Neuron (in vitro differentiated cells): ENCODE measurements around the gene CDH1.
A peak's percentile ranks its signal among the peaks of the same experiment; 100 is the strongest.
"Not testable (repeated sequence)": the region's sequence is repeated elsewhere in the genome, so short reads cannot be mapped to it uniquely, and the experiment has no call there.

Experiments used
- H2AFZ ChIP-seq: one replicate; pipeline ENCODE4 v1.6.1; 2013; ENCODE audit warnings: low read depth, mild to moderate bottlenecking, inconsistent platforms, low read length, moderate library complexity
- H3K27me3 ChIP-seq: one replicate; pipeline ENCODE4 v1.6.1; 2013; ENCODE audit warnings: low read length; ENCODE audit not compliant: insufficient read depth
- H3K36me3 ChIP-seq: one replicate; pipeline ENCODE4 v1.6.1; 2013; ENCODE audit warnings: low read length; ENCODE audit not compliant: insufficient read depth
- H3K4me1 ChIP-seq: one replicate; pipeline ENCODE4 v1.6.1; 2013; ENCODE audit warnings: low read length; ENCODE audit not compliant: insufficient read depth
- H3K4me3 ChIP-seq: 2 replicates; pipeline ENCODE4 v1.5.1; 2013; ENCODE audit warnings: mild to moderate bottlenecking, low read length, moderate library complexity
- H3K9me3 ChIP-seq: one replicate; pipeline ENCODE4 v1.6.1; 2013; ENCODE audit warnings: low read length

Gene CDH1

GRCh38 chr16:68778551-68779231 is 41.6 kb downstream of the CDH1 start:
- Histone ChIP-seq H2AFZ (no peak overlapping the region), H3K27me3 (peaks cover 5% of the 10 kb centered on the region), H3K9me3 (no peaks in the 10 kb centered on the region), H3K4me3 (no peak overlapping the region), H3K4me1 (peaks cover 7% of the 10 kb centered on the region), H3K36me3 (no peaks in the 10 kb centered on the region)

GRCh38 chr16:68779891-68780290 is 42.8 kb downstream of the CDH1 start:
- Histone ChIP-seq H3K4me1 (peaks cover 7% of the 10 kb centered on the region), H3K9me3 (no peaks in the 10 kb centered on the region), H3K36me3 (no peaks in the 10 kb centered on the region)

GRCh38 chr16:68781784-68782183 is 44.7 kb downstream of the CDH1 start:
- no peaks in the 10 kb centered on the region for H3K9me3 ChIP-seq
- no peak overlapping the region for H3K4me3 ChIP-seq
- H3K4me1 ChIP-seq = peaks cover 10% of the 10 kb centered on the region
- no peak overlapping the region for H2AFZ ChIP-seq
- H3K36me3 ChIP-seq = no peaks in the 10 kb centered on the region
- peaks cover 5% of the 10 kb centered on the region for H3K27me3 ChIP-seq

More at GRCh38 chr16:68779891-68780290, 42.8 kb downstream of the CDH1 start:
- peaks cover 5% of the 10 kb centered on the region for H3K27me3 ChIP-seq
- H3K4me3 ChIP-seq = no peak overlapping the region
- no peak overlapping the region for H2AFZ ChIP-seq

DNA sequence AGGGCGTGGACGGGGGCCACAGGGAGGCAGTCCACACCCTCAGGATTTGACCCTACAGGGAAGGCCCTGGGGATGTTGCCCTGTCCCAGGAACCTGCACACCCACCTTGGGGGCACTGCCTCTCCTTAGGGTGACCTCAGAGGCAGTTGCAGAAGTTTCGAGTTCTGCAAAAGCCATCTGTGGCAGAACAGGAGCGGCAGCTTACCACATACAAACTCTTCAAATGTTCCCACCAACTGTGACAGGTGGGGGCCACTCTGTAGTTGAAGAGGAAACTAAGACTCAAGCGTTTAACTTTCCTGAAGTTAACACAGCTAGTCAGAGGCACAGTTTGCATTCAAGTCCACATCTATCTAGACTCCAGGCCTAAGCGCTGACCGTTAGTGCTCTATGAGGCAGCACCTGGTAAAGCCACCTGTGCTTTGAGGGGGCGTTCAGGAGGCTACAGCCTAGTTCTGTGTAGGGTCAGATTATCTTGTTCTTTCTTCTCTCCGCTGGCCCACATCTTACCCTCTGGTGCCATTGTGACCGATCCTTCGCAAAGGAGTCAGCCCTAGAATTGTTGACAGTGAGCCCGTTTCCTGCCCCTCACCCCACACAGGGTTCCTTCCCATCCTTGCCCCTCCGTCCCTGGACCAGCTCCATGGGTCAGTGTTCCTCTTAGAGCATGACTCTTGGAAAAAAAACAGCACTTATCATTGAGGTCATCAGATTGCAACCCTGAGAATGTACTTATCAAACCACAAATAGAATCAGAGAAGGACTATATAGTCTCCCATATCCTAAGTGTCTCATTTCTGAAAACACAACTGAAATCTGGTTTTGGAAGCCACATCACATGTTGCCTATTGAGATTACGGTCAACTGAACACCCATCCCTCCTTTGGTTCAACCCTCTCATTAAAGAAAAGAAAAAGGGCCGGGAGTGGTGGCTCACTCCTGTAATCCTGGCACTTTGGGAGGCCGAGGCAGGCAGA is 45.4 kb downstream of the CDH1 start:
- peaks cover 5% of the 10 kb centered on the region for H3K27me3 ChIP-seq
- H3K4me1 ChIP-seq = peaks cover 13% of the 10 kb centered on the region
- H3K9me3 ChIP-seq = no peaks in the 10 kb centered on the region
- no peak overlapping the region for H2AFZ ChIP-seq
- H3K36me3 ChIP-seq = no peaks in the 10 kb centered on the region
- no peak overlapping the region for H3K4me3 ChIP-seq

GRCh38 chr16:68784226-68784625 is 47.1 kb downstream of the CDH1 start:
- H3K4me1 ChIP-seq = peaks cover 13% of the 10 kb centered on the region
- no peaks in the 10 kb centered on the region for H3K36me3 ChIP-seq
- H2AFZ ChIP-seq = no peak overlapping the region
- peaks cover under 1% of the 10 kb centered on the region for H3K27me3 ChIP-seq
- no peak overlapping the region for H3K4me3 ChIP-seq
- no peaks in the 10 kb centered on the region for H3K9me3 ChIP-seq

DNA sequence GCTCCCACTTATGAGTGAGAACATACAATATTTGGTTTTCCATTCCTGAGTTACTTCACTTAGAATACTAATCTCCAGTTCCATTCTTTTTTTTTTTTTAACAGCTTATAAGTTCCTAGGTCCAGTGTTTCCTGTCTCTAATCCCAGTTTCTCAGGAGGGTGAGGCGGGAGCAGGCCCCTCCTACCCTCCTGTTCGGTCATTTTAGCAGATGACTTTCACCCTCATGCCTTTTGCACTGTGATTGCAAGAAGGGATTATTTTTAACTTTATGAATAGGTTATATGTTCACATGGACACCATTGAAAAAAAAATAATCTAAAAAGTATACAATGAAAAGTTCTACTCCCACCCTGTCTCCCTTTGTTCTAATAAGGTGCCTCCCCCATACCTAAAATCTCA is 47.6 kb downstream of the CDH1 start:
- no peak overlapping the region for H2AFZ ChIP-seq
- H3K9me3 ChIP-seq = no peaks in the 10 kb centered on the region
- no peaks in the 10 kb centered on the region for H3K36me3 ChIP-seq
- peaks cover 13% of the 10 kb centered on the region for H3K4me1 ChIP-seq
- no peak overlapping the region for H3K4me3 ChIP-seq
- H3K27me3 ChIP-seq = no peaks in the 10 kb centered on the region

GRCh38 chr16:68785715-68786114 is 48.6 kb downstream of the CDH1 start:
- H3K4me1 ChIP-seq = peaks cover 12% of the 10 kb centered on the region
- no peak overlapping the region for H3K4me3 ChIP-seq
- H3K36me3 ChIP-seq = no peaks in the 10 kb centered on the region
- H3K9me3 ChIP-seq = no peaks in the 10 kb centered on the region
- H3K27me3 ChIP-seq = no peaks in the 10 kb centered on the region
- H2AFZ ChIP-seq = no peak overlapping the region

DNA sequence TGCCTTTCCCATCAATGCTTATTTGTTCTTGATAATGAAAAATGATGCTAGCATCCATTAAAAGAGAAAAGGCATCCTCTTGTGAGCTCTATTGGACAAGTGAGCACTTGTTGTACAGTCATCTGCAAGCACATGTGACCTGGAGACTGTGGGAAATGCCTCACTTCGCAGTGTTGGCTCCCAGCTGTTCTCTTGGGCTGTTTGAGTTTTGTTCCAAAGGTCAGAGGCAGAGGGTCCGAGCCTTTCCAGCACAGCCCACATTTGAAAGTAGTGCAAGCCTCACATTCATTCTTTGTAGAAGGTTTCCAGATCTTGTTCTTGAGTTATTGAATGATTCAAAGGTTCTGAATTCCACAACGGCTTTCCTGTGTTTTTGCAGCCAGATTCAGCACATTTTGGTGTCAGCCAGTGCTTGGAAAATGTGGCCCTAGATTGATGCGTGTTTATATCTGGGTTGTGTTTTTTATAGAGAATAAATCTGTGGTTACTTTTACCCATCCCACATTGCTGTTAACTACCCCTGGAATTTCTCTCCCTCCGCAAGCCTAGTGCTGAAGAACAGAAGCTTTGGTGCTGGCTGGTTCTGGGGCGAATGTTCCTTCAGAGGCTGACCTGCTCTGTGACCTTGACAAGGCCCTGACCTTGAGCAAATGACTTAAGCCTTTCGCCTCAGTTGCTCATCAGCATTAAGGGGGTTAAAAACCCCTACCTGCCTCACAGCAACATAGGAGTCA is 49.8 kb downstream of the CDH1 start:
- H2AFZ ChIP-seq = no peak overlapping the region
- no peak overlapping the region for H3K4me3 ChIP-seq
- H3K27me3 ChIP-seq = no peaks in the 10 kb centered on the region
- H3K36me3 ChIP-seq = no peaks in the 10 kb centered on the region
- peaks cover 7% of the 10 kb centered on the region for H3K4me1 ChIP-seq
- no peaks in the 10 kb centered on the region for H3K9me3 ChIP-seq

GRCh38 chr16:68787419-68787807 is 50.3 kb downstream of the CDH1 start:
- H2AFZ ChIP-seq, H3K36me3 ChIP-seq, H3K27me3 ChIP-seq, H3K4me3 ChIP-seq, H3K4me1 ChIP-seq, H3K9me3 ChIP-seq: not testable (repeated sequence)

DNA sequence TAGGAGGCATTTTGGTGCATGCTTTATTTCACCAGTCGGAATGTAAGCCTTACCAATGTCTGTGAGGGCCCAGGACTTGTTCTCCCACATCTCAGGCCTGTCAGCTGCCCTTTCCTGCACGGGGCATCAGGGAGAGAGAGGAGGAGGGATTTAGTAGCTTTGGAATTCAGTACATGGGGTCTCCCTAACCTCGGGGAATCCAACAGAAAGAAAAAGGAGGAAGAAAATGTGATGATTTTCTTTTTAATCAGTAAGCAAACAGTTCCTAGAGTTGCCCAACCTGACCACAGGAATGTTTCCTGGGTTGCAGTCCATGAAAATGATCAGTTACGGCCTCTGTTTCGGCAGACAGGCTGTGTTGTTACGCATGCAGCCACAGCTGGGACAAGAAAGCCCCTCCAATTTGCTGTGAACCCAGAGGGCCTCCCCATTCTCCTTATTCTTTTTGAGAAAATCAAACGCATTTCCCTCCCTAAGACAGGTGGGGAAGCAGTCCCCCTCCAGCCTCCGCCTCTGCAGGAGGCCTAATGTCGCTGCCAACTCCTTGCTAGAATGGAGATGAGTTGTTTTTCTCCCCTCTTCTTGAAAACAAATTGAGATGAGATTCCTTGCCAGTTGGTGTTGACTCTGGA is 53.2 kb downstream of the CDH1 start:
- Histone ChIP-seq H3K4me3 (peak overlapping the region; percentile 1), H3K36me3 (no peaks in the 10 kb centered on the region), H3K4me1 (peaks cover 7% of the 10 kb centered on the region), H3K27me3 (no peaks in the 10 kb centered on the region), H2AFZ (no peak overlapping the region), H3K9me3 (peaks cover 1% of the 10 kb centered on the region)

GRCh38 chr16:68790944-68791343 is 53.9 kb downstream of the CDH1 start:
- Histone ChIP-seq H2AFZ (no peak overlapping the region), H3K36me3 (no peaks in the 10 kb centered on the region), H3K27me3 (no peaks in the 10 kb centered on the region), H3K4me1 (peaks cover 7% of the 10 kb centered on the region), H3K9me3 (peaks cover 1% of the 10 kb centered on the region), H3K4me3 (no peak overlapping the region)

DNA sequence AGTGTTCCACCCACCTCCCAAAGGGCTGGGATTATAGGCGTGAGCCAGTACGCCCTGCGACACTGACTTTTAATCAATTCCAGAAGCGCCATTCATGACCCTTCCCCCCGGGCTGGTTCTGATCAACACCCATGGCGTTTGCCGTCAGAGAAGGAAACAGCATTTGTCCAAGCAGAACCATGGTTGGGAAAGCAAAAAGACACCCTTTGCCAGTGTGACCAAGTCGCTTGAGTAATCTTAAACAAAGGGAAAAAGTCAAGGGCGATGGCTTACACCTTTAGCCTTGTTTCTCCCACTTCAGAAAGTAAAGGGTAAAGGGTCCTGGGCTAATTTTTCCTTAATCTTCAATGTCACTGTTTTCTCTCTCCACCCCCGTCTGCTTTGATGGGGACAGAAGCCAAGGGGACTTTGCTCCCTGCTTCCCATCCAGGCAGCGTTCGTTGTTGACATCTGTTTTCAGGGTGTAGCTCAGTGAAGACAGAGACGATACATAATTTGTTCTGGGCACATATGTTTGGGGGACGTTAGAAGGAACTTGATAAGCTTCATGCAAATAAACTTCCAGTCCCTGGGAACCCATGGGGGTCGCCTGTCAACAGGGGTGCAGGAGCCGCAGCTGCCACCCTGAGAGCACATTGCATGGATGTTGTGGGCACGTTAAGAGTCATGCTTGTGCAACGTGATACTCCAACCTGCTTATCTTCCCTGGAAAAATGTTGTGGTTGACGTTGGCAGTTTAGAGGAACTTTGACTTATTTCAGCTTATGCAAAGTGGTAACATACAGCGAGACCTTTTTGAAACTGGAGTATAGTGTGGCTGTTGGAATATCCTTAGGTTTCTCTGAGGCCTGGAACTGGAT is 55.6 kb downstream of the CDH1 start:
- Histone ChIP-seq H3K4me3 (no peak overlapping the region), H3K36me3 (no peaks in the 10 kb centered on the region), H3K9me3 (peaks cover 1% of the 10 kb centered on the region), H3K4me1 (no peaks in the 10 kb centered on the region), H3K27me3 (no peaks in the 10 kb centered on the region), H2AFZ (no peak overlapping the region)
